Left kidney (tissue), 2 donors: ENCODE measurements around the gene UBL4A. TPM values are rescaled to one million over a fixed set of nuclear protein-coding genes. Genes with fewer than 3 reads are reported as not detected.

Experiments used
- DNase-seq: peaks from one replicate; pipeline ENCODE4 v3.0.0-alpha.2; 2013
- polyA plus RNA-seq: library from polyadenylated mRNA; unstranded; fragments of 120-200 nt; gene quantifications from one replicate; pipeline ENCODE4 v1.2.1, GENCODE V29; 2013; ENCODE audit not compliant: insufficient read length

UBL4A gene
- polyA plus RNA-seq, 1 donor, result 24.5 TPM

DNA sequence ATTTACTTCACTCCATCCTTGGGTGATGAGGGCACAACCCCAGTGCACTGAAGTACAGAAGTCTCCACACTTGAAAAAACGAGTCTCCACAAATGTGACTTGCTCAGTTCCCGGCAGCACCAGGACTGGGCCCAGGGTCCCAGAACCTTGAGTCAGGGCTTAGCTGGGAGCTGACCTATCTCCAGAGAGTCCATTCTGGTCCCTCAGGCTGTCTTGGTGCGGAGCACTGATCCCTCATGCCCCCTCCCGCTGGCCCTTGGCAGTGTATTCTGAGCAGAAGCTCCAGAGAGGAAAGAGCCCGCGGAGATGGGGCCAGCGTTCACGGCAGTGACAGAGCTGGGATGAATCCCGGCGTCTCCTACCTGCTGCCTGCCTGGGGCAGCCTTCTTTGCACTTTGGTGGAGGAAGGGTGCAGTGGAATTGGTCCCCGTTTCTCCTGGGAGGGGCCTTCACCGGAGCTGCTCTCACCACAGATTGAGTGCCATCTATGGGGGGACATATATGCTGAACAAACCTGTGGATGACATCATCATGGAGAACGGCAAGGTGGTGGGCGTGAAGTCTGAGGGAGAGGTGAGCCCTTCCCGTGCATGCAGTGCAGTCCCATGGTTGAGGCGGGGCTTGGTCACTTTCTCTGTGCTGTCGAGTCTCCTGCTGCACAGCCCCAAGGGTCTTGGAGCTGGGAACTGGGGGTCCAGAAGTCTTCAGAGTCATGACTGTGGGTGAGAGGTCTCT lies 45.6 kb downstream of the UBL4A start:
- DNase-seq, result no peak

DNA sequence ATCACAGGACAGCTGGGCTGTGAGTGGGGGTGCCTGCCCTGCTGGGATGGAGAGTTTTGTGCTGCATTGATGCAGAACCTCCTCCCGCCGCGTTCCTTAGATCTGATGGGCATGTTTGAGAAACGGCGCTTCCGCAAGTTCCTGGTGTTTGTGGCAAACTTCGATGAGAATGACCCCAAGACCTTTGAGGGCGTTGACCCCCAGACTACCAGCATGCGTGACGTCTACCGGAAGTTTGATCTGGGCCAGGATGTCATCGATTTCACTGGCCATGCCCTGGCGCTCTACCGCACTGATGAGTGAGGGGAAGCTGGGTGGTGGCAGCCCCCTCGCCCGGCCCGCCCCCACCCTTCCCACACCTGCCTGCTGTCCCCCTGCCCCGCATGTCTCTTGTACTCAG lies 46.6 kb downstream of the UBL4A start:
- no peak for DNase-seq

DNA sequence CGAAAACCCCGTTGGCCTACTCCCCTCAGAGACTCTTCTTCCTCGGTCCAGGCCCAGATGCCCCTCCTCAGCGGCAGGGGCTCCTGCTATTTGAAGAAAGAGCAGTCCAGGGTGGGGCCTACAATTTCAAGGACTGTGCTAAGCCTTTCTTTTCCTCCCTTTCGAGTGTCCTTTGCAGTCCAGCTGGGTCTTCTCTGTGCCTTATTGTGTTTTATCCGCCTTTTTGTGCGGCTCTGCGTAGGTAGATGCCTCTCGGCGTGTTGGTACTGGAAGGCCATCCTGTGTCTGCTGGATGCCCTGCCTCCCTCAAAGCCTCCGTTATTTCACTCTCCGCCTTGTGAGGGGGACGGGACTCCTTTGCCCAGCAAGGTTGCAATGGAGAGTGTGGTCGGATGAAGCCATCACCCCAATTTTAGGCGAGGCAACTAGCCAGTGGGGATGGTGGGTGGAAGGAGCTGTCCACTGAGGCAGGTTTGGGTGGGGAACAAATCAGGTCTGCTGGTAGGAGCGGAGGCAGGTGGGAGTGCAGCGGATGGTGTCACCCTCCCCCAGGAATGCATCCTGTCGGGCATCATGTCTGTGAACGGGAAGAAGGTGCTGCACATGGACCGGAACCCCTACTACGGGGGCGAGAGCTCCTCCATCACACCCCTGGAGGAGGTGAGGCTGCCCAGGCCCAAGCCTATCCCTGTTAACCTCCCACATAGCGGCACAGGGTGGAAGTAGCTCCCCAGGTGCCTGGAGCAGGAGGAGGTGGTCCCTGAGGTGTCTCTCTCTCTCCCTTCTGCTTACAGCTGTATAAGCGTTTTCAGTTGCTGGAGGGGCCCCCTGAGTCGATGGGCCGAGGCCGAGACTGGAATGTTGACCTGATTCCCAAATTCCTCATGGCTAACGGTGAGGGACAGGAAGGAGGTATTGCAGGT lies 48.2 kb downstream of the UBL4A start:
- DNase-seq, result no peak

DNA sequence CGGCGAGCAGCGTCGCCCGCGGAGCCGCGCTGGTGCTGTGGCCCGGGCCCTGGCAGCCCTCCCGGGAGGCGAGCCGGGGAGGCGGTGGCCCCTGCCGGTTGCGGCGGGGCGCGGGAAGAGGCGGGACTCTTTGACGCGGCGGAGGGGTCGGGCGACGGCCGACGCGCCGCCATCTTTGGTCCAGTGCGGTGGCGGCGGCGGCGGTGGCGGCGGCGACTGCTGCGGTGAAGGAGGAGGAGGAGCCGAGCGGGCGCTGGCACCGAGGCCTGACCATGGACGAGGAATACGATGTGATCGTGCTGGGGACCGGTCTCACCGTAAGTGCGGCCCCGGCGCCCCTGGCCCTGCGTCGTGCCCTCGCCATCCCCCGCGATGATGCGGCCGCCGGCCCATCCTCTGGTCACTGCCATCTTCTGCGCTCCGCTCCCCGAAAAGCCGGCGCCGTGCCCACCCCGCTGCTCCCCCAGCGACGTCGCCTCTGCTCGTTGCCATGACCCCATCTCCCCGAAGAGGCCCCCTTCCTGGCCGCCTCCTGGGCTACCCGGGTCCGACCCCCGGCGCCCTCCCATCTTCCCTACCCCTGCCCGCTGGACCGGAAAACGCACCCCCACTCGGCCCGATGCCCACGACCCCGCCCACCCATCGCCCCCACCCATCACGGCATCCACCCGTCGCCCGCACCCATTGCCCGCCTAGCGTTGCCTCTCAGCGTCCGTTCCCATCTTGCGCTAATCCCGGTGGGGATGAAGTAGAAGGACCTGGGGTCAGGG lies 49.2 kb downstream of the UBL4A start, which contains the start of gene GDI1:
Gene GDI1 (plus strand): TSS at position 172 of the 770 bp plus-strand sequence. CDS start 101 bp downstream, at position 273.
- no peak for DNase-seq

DNA sequence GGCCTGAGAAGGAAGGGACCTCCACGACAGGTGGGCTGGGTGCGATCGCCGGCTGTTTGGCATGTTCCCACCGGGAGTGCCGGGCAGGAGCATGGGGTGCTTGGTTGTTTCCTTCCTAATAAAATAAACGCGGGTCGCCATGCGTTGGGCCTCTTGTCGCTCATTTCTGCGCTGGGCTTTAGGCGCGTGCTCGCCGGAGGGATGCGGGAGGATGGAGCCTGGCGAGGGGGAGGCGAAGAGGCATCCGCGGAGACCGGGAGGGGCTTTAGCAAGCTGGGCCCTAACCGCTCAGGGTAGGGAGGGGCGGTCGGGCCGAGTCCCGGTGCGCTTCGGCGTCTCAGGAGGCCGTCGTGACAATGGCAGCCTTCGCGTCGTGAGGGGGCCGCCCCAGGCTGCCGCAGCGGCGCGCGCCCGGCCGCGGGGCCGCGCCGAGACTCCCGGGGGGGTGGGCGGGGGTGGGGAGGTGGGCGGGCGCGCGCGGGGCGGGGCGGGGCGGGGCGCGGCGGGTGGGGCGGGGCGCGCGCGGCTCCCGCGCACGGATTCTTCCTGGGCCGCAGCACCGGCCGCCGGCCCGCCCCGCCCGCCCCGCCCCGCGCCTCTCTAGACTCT lies 49.9 kb downstream of the UBL4A start:
- DNase-seq, result no peak

DNA sequence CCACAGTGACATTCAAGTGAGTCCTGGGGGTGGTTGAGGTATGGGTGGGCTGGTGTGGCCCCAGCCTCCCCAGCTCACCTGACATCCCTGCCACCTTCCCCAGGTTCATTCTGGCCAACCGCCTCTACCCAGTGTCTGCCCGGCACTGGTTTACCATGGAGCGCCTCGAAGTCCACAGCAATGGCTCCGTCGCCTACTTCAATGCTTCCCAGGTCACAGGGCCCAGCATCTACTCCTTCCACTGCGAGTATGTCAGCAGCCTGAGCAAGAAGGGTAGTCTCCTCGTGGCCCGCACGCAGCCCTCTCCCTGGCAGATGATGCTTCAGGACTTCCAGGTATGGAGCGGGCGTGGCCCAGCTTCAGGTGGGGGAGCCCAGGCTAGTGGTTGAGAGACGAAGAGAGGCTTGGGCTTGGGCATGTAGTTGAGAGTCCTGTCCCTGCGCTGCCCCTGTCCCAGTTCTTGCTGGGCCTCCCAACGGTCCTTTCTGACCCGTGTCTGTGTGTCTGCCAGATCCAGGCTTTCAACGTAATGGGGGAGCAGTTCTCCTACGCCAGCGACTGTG lies 51.2 kb downstream of the UBL4A start:
- DNase-seq, result no peak

DNA sequence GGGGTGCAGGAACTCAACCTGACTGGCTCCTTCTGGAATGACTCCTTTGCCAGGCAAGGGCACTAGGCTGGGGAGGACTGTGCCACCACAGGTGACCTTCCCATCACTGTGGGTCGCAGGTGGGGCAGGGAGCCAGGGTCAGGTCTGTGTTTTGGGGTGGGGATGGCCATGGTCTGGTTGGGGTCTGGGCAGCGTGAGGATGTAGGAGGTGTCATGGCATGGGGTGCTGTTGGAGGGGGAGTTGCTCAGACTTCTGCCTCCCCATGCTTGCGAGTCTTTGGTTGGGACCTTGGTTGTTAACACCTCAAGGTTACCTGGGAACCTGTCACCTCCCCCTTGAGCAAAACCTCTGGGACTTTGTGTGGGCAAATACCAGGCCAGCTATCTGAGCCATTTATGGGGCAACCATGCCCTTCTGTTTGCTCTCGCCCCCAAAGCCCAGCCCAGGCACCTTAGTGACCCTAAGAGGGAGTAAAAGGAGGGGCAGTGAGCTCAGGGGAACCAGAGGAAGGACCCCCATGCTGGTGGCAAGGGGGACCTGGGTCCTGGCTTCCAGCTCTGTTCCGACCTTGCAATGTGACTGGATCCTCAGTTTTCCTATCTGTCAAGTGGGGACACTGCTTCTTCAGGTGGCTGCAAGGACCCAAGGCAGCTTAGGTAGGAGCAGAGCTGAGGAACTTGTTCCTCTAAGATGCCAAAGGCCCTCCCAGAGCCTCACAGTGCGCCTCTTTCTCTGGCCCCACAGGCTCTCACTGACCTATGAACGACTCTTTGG lies 51.8 kb downstream of the UBL4A start:
- DNase-seq, result no peak

Other genes starting within 250 kb of the UBL4A start
- gene OPN1MW3, start 229.0 kb downstream of the UBL4A start, polyA plus RNA-seq, result not detected
- gene TEX28, start 191.5 kb downstream of the UBL4A start, polyA plus RNA-seq, result not detected
- 0.28 TPM for gene TKTL1, start 190.8 kb downstream of the UBL4A start, polyA plus RNA-seq
- gene FLNA, start 112.0 kb downstream of the UBL4A start, polyA plus RNA-seq, result 416 TPM
- 68.2 TPM for gene EMD, start 107.3 kb downstream of the UBL4A start, polyA plus RNA-seq
- 2,735 TPM for gene RPL10, start 88.2 kb downstream of the UBL4A start, polyA plus RNA-seq
- gene DNASE1L1, start 77.4 kb downstream of the UBL4A start, polyA plus RNA-seq, result 13.1 TPM
- gene TAFAZZIN, start 75.1 kb downstream of the UBL4A start, polyA plus RNA-seq, result 39.1 TPM
- 140 TPM for gene ATP6AP1, start 57.9 kb downstream of the UBL4A start, polyA plus RNA-seq
- 126 TPM for gene GDI1, start 49.5 kb downstream of the UBL4A start, polyA plus RNA-seq
- 49.6 TPM for gene FAM50A, start 42.5 kb downstream of the UBL4A start, polyA plus RNA-seq
- 60.5 TPM for gene PLXNA3, start 28.3 kb downstream of the UBL4A start, polyA plus RNA-seq
- gene LAGE3, start 7.3 kb downstream of the UBL4A start, polyA plus RNA-seq, result 8.9 TPM
- 15.2 TPM for gene SLC10A3, start 4.0 kb upstream of the UBL4A start, polyA plus RNA-seq
- 28.7 TPM for gene FAM3A, start 29.6 kb upstream of the UBL4A start, polyA plus RNA-seq
- 41.7 TPM for gene G6PD, start 60.2 kb upstream of the UBL4A start, polyA plus RNA-seq
- gene IKBKG, start 61.0 kb upstream of the UBL4A start, polyA plus RNA-seq, result 14.0 TPM
- gene CTAG1A, start 98.5 kb upstream of the UBL4A start, polyA plus RNA-seq, result not detected
- gene CTAG1B, start 132.7 kb upstream of the UBL4A start, polyA plus RNA-seq, result not detected
- not detected for gene CTAG2, start 167.0 kb upstream of the UBL4A start, polyA plus RNA-seq